ENCODE results near the gene MGA. TPM values are rescaled to one million over a fixed set of nuclear protein-coding genes. Genes with fewer than 3 reads are reported as not detected.

The MGA gene
- total and polyA plus RNA-seq, 2 experiments from 2014 or later: 10.9 to 39.6 TPM

DNA sequence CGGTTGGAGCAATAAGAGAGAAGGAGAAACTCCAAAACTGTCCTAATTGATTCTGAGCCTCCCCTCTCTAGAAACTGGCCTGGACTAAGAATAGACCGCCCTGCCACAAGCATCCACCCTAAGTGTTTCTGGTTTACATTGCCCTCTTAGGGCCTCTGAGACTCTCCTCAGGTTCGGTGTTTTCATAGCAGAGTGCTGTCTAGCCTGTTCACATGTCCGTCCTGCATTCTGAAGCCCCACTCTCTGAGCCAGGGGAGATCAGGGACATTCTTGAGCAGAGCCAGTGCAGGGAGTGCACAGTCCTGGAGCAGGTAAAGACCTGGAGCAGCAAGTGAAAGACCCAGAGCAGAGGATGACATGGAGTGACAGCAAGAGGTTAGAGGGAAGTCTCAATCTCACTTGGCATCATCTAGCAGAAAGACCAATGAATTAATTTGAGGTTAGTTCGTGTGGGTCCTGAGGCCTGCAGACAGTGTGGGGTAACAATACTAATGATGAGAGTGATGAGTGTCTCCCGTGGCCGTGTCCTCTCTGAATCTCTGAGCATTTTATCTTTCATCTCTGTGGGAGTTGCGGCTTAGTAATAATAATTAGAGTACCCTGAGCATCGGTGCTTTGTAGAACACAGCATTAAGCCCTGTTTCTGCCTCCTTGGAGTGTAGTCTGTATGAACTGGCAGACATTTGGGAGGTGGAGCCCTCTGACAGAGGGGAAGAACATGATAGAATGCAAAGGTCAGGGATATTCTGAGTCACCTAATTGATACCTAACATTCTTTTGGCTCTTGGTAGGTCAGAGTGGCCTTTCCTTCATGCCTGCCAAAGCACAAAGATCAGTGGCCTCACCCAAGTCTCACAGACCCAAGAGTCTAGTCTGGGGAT lies 138.6 kb downstream of the MGA start:
- TF ChIP-seq EZH2phosphoT487 (IDR thresholded peaks at IDR 0.05; ENCODE audit: low read depth, severe bottlenecking, unreplicated experiment): no peak
- no peak for TF ChIP-seq CTCF (IDR thresholded peaks at IDR 0.05; ENCODE audit: poor library complexity)
- TF ChIP-seq EZH2 (IDR thresholded peaks at IDR 0.05; ENCODE audit: borderline replicate concordance): no peak
- no peak overlapping the region for H3K27ac ChIP-seq
- no peaks in the 10 kb centered on the region for H3K27me3 ChIP-seq
- H3K36me3 ChIP-seq (replicated peaks; ENCODE audit: insufficient read depth, low read depth): no peaks in the 10 kb centered on the region
- no peak overlapping the region for H3K4me3 ChIP-seq
- peaks cover 27% of the 10 kb centered on the region for H3K4me1 ChIP-seq (ENCODE audit: insufficient read depth)
- no peaks in the 10 kb centered on the region for H3K9me2 ChIP-seq (replicated peaks; ENCODE audit: insufficient read depth)
- H3K4me2 ChIP-seq: no peak overlapping the region
- H3K79me2 ChIP-seq: peaks cover 69% of the 10 kb centered on the region
- H4K20me1 ChIP-seq (ENCODE audit: insufficient read depth, poor library complexity, severe bottlenecking): no peaks in the 10 kb centered on the region
- no peak overlapping the region for H2AFZ ChIP-seq
- H3K9me3 ChIP-seq (ENCODE audit: low read depth): no peaks in the 10 kb centered on the region
- DNase-seq (ENCODE audit: low spot score): no peak
- WGBS (ENCODE audit: low lambda C conversion rate, missing lambda C conversion rate): 83% methylated on average over 9 of the region's 9 CpGs

- H3K79me2 ChIP-seq: peaks cover 63% of the 10 kb centered on the region
- H3K4me3 ChIP-seq: no peak overlapping the region
- TF ChIP-seq CTCF (IDR thresholded peaks at IDR 0.05; ENCODE audit: poor library complexity) (no peak), EZH2phosphoT487 (IDR thresholded peaks at IDR 0.05; ENCODE audit: low read depth, severe bottlenecking, unreplicated experiment) (no peak)
- H3K27me3 ChIP-seq: no peaks in the 10 kb centered on the region
- peaks cover 26% of the 10 kb centered on the region for H3K4me1 ChIP-seq (ENCODE audit: insufficient read depth)
- no peaks in the 10 kb centered on the region for H3K36me3 ChIP-seq (replicated peaks; ENCODE audit: insufficient read depth, low read depth)
- no peak for DNase-seq (ENCODE audit: low spot score)
- no peak overlapping the region for H3K4me2 ChIP-seq
- H3K27ac ChIP-seq: no peak overlapping the region
- 94% methylated on average over 5 of the region's 5 CpGs for WGBS (ENCODE audit: low lambda C conversion rate, missing lambda C conversion rate)
- H3K9me2 ChIP-seq (replicated peaks; ENCODE audit: insufficient read depth): no peaks in the 10 kb centered on the region
- H2AFZ ChIP-seq: no peak overlapping the region
- H4K20me1 ChIP-seq (ENCODE audit: insufficient read depth, poor library complexity, severe bottlenecking): no peaks in the 10 kb centered on the region
- no peaks in the 10 kb centered on the region for H3K9me3 ChIP-seq (ENCODE audit: low read depth)
These were observed 139.2 kb downstream of the MGA start for GRCh38 chr15:41799488-41799805.

- Histone ChIP-seq H2AFZ (no peak overlapping the region), H3K4me1 (ENCODE audit: insufficient read depth) (peaks cover 18% of the 10 kb centered on the region), H3K9me2 (replicated peaks; ENCODE audit: insufficient read depth) (no peaks in the 10 kb centered on the region), H3K79me2 (peaks cover 47% of the 10 kb centered on the region), H3K9me3 (ENCODE audit: low read depth) (no peaks in the 10 kb centered on the region), H3K36me3 (replicated peaks; ENCODE audit: insufficient read depth, low read depth) (no peaks in the 10 kb centered on the region), H3K4me3 (no peak overlapping the region), H4K20me1 (ENCODE audit: insufficient read depth, poor library complexity, severe bottlenecking) (no peaks in the 10 kb centered on the region), H3K27me3 (no peaks in the 10 kb centered on the region), H3K4me2 (no peak overlapping the region), H3K27ac (no peak overlapping the region)
- TF ChIP-seq CTCF (IDR thresholded peaks at IDR 0.05; ENCODE audit: poor library complexity): no peak
- WGBS (ENCODE audit: low lambda C conversion rate, missing lambda C conversion rate): 87% methylated on average over 3 of the region's 3 CpGs
- no peak for DNase-seq (ENCODE audit: low spot score)
These were observed 141.0 kb downstream of the MGA start for GRCh38 chr15:41801185-41801584.

Data from hepatocyte (in vitro differentiated cells).